IPS-20b (cell line): ENCODE results near the gene WHRN.
A peak's percentile ranks its signal among the peaks of the same experiment; 100 is the strongest.

ENCODE experiments used
- H3K27ac ChIP-seq: one replicate; pipeline ENCODE4 v1.5.1; 2013; ENCODE audit warnings: low read length
- H3K27me3 ChIP-seq: 2 replicates; pipeline ENCODE4 v1.6.1; 2013; ENCODE audit warnings: mild to moderate bottlenecking, low read length, inconsistent platforms; ENCODE audit not compliant: insufficient read depth
- H3K36me3 ChIP-seq: 2 replicates; pipeline ENCODE4 v1.6.1; 2013; ENCODE audit warnings: low read depth, mild to moderate bottlenecking, inconsistent platforms, low read length, moderate library complexity; ENCODE audit not compliant: insufficient read depth
- H3K4me1 ChIP-seq: 2 replicates; pipeline ENCODE4 v1.6.1; 2013; ENCODE audit warnings: mild to moderate bottlenecking, control low read depth, inconsistent platforms, low read length, moderate library complexity; ENCODE audit not compliant: insufficient read depth
- H3K4me3 ChIP-seq: 2 replicates; pipeline ENCODE4 v1.5.1; 2013; ENCODE audit warnings: mild to moderate bottlenecking, low read length, inconsistent platforms
- H3K9ac ChIP-seq: 2 replicates; pipeline ENCODE4 v1.6.1; 2013; ENCODE audit warnings: low read depth, mild to moderate bottlenecking, inconsistent platforms, low read length, moderate library complexity
- H3K9me3 ChIP-seq: 2 replicates; pipeline ENCODE4 v1.6.1; 2013; ENCODE audit warnings: mild to moderate bottlenecking, low read depth, low read length, inconsistent platforms; ENCODE audit not compliant: insufficient read depth

The WHRN gene

DNA sequence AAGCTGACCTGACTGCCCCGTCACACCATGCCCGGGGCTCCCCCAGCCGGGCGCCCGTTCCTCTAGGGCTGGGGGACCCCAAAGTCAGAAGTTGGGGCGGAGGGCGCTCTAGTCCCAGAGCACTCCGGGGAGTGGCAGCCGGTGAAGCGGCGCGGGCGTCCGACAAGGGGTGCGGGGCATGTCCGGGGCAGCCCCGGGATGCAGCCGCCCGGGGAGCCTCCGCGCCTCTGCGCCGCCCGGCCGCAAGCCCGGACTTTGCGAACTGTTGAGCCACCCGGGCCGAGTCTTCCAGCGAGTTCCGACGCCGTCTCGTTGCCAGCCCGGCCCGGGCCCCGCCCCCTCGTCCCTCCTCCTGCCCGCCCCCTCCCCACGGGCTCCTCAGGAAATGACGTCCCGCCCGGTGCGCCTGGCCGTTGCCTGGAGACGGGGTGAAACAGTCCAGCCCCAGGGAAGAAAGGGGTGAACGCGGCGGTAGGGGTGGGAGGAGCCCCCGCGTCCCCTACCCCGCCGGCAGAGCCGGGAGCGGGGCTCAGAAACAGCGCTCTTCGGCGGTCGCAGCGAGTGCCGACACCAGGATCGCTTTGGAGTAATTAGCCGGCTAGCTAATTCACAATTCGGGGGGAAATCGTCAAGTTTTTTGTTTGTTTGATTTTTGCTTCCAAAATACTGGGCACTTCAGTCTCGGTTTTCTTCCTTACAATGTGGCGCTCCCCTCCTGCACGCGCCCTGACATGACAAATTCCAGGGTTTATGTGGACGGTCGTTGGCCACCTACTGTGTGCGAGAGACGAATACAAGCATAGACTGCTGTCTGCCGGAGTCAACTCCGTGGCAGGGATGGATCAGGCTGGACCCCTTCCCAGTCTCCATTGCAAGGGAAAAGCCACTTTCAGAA is at the start of gene WHRN:
Gene WHRN (minus strand): TSS at position 287 of the 895 bp plus-strand sequence. CDS start 672 bp downstream, outside the sequence.
- Histone ChIP-seq H3K4me3 (peak within 1 kb of the TSS; percentile 90), H3K9ac (peak within 1 kb of the TSS; percentile 70), H3K9me3 (no peaks in the 10 kb centered on the region), H3K27me3 (peaks cover 27% of the 10 kb centered on the region), H3K4me1 (peaks cover 29% of the 10 kb centered on the region), H3K27ac (no peak within 1 kb of the TSS), H3K36me3 (no peaks in the 10 kb centered on the region)

DNA sequence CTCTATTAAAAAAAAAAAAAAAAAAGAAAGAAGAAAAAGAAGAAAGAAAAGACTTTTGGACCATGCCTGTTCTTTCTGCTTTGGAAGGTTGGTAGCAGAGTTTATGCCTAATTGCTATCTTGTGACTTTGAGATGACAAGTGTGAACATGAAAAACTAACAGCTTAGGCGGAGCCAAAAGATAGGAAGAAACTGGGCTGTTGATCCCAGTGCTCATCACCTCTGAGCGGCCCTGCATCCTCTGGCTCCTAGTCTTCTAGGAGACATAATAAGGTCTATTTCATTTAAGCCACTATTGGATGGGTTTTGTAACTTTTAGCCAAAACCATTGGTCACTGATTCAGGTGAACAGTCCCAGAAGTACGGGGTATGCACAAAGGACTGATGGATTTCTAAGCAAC is 47.9 kb upstream of the WHRN start:
- Histone ChIP-seq H3K9ac (no peak overlapping the region), H3K4me3 (no peak overlapping the region), H3K36me3 (no peaks in the 10 kb centered on the region), H3K27me3 (no peaks in the 10 kb centered on the region), H3K4me1 (no peaks in the 10 kb centered on the region), H3K9me3 (no peaks in the 10 kb centered on the region), H3K27ac (no peak overlapping the region)

DNA sequence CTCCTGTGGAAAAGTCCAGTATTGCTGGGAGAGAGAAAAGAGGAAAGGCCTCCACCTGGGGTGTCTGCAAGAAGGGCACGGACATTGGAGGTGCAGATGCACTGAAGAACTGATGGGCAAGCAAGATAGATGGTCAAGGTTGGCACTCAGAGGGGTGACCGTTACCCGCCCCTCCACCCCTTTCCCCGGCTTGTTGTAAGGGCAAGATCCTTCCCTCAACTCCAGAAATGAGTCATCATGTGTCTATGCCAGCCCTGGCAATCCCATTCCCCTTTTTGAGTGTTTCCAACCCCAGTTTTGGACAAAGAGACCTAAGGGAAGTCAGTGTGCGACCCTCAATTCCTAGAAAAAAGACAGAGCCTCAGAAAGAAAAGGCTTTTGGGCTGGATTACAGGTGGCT is 47.4 kb upstream of the WHRN start:
- Histone ChIP-seq H3K9me3 (no peaks in the 10 kb centered on the region), H3K27ac (no peak overlapping the region)

DNA sequence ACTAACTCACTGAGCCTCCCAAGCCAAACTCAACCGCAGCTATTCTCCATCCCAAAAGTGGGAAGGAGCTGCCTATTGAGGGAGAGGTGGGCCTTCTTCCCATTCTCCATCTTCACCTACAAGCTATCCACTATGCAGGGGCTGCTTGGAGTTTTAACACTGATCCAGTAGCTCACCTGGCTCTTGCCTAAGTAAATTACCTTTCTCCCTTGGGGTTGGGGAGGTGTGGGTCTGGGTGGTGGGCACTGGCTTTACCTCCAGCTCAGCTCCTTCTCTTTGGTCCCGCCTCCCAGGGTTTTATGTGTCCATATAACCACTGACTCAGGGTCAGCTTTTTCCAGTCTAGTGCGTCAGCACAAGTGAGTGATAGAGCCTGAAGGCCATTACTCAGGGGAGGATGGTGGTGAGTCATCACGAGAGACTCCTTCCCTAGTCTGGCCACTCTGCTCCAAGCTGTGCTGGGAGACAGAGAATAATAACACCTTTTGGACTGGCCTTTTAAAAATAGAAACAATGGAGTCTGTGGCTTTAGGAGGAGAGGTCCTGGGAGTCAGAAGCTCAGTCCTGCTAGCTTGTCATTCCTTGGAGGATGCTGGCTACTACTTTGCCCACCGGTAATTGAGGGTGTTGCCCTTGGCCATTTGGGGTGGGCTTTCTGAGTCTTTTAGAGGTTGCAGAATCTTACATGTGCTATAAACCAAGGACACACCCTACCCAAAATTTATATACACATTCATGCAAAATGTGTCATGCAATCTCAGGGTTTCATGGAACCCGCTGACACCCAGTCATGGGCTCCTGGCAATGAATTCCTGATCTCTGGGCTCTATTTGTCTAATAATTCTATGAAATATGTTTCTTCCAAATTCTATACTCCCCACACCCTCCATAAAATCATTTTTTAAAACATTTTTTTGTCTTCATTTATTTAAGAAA is 46.7 kb upstream of the WHRN start:
- no peaks in the 10 kb centered on the region for H3K36me3 ChIP-seq
- no peak overlapping the region for H3K9ac ChIP-seq
- H3K4me3 ChIP-seq = no peak overlapping the region
- 0 out of 2 replicates have a peak, but pooled peaks cover 5% of the 10 kb centered on the region for H3K27me3 ChIP-seq
- H3K9me3 ChIP-seq = no peaks in the 10 kb centered on the region
- no peak overlapping the region for H3K27ac ChIP-seq
- H3K4me1 ChIP-seq = no peaks in the 10 kb centered on the region

More for the DNA sequence above, 47.4 kb upstream of the WHRN start:
- Histone ChIP-seq H3K9ac (no peak overlapping the region), H3K4me3 (no peak overlapping the region), H3K4me1 (no peaks in the 10 kb centered on the region), H3K36me3 (no peaks in the 10 kb centered on the region), H3K27me3 (0 out of 2 replicates have a peak, but pooled peaks cover under 1% of the 10 kb centered on the region)

DNA sequence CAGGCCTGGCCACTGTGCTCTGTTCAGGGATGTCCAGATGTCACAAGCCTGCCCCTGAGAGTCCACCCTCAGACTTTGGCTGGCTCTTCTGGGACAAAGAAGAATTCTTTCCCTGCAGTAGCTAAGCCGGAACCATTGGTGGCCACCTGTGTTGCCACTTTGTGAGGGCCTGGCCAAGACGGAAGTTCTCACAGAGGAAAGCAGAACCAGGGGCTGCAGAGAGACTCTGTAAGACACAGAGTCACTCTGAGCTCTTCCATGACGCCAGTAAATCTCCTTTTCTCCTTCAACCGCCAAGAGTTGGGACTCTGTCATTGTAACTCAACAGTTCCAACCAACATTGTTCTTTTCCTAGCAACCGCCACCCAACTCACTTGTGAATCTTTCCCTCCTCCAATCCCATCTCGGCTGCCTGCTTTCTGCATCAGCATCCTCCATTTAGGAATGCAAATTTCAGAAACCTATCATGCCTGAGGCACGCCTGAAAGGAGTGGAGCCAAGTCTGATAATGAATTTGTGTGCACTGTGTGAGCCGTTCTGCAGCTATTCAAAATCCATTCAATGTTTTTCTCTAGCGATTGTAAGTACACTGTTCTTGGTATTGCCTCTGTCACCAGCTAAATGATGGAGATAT is 44.5 kb upstream of the WHRN start:
- peaks cover 10% of the 10 kb centered on the region; the same call in 1 of the 2 replicates for H3K27me3 ChIP-seq
- no peak overlapping the region for H3K4me3 ChIP-seq
- H3K9ac ChIP-seq = no peak overlapping the region
- H3K4me1 ChIP-seq = no peaks in the 10 kb centered on the region
- H3K36me3 ChIP-seq = no peaks in the 10 kb centered on the region
- H3K9me3 ChIP-seq = no peaks in the 10 kb centered on the region
- H3K27ac ChIP-seq = no peak overlapping the region

DNA sequence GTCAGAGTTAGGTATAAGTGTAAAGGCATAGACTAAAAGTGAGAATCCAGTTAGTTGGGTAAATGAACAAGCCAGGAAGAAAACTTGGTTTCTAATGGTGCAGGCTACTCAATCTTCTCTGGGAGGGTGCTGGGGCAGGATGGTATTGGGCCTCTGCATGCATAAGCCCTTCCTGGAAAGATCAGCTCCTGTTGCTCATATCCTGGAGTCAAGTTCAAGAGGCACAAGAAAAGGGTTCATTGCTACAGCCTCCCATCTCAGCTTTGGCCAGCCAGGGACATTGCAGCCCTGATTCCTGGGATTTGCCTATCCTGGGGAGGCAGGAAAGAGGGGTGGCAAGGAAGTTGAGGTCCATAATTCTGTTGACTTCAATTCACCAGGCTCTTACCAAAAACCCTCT is 41.6 kb upstream of the WHRN start:
- Histone ChIP-seq H3K4me1 (no peaks in the 10 kb centered on the region), H3K27me3 (peaks cover 10% of the 10 kb centered on the region; the same call in 1 of the 2 replicates), H3K9ac (no peak overlapping the region), H3K9me3 (no peaks in the 10 kb centered on the region), H3K4me3 (no peak overlapping the region), H3K36me3 (no peaks in the 10 kb centered on the region), H3K27ac (no peak overlapping the region)

DNA sequence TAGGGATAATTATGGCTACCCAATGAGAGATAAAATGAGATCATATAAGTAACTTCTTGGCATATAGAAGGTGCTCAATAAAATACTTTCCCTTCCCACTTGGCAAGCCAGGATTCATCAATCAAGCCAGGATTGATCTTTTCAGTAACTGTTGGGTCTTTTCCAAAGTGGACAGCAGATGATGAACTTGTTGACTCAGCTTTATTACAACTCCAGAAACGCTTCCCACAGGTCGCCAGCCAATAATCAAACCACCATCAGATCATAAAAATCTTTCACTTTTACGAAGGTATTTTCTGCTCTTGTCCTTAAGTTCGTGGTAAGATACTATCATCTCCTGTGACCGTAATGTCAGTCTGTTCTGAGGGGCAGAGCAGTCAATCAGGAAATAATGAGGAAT is 39.8 kb upstream of the WHRN start:
- no peak overlapping the region for H3K27ac ChIP-seq
- H3K9ac ChIP-seq = no peak overlapping the region
- H3K4me1 ChIP-seq = no peaks in the 10 kb centered on the region
- no peaks in the 10 kb centered on the region for H3K36me3 ChIP-seq
- peaks cover 10% of the 10 kb centered on the region; the same call in 1 of the 2 replicates for H3K27me3 ChIP-seq
- no peak overlapping the region for H3K4me3 ChIP-seq
- H3K9me3 ChIP-seq = no peaks in the 10 kb centered on the region

DNA sequence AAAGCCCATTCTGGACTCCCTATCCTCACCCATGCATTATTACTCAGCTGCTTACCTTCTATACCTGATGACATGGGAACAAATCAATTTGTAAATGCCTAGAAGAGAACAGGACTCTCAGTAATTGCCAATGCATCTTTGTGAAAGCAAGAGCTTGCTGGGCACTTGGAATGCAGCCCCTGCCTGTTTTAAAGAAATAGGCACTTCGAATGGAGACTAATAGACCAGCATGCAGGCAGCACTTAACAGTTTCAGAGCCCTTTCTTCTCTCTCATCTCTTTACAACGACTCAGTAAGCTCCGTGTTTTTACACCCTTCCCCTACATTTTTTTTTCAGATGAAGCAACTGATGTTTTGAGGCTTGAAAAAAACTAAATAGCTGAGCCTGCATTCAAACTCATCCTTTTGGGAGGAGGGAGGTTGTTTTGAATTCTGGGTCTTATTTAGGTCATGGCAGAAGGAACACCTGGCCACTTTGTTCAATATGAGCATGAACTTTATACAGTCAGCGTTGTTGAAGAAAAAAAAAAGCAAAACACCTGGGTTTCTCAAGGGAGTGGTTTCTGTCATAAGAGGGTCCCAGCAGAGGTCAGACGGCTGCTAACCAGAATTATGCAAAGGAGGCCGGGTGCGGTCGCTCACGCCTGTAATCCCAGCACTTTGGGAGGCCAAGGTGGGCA is 34.6 kb upstream of the WHRN start:
- Histone ChIP-seq H3K4me1 (peaks cover 4% of the 10 kb centered on the region; the same call in 1 of the 2 replicates), H3K9me3 (no peaks in the 10 kb centered on the region), H3K9ac (no peak overlapping the region), H3K4me3 (no peak overlapping the region), H3K36me3 (no peaks in the 10 kb centered on the region), H3K27ac (no peak overlapping the region), H3K27me3 (no peaks in the 10 kb centered on the region)

DNA sequence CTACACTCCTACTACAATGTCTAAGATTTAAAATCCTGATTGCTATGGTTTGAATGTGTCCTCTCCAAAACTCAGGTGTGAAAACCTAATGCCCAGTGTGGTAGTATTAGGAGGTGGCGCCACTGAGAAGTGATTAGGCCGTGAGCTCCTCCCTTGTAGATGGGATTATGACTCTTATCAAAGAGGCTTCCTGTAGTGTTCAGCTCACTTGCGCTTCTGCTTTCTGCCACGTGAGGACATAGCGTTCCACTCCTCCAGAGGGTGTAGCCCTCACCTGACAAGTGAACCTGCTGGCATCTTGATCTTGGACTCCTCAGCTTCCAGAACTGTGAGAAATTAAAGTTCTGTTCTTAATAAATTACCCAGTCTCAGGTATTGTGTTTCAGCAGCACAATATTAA is 33.0 kb upstream of the WHRN start:
- Histone ChIP-seq H3K9ac (no peak overlapping the region), H3K9me3 (no peaks in the 10 kb centered on the region), H3K36me3 (no peaks in the 10 kb centered on the region), H3K4me3 (no peak overlapping the region), H3K27ac (no peak overlapping the region), H3K4me1 (peaks cover 4% of the 10 kb centered on the region; the same call in 1 of the 2 replicates), H3K27me3 (no peaks in the 10 kb centered on the region)

DNA sequence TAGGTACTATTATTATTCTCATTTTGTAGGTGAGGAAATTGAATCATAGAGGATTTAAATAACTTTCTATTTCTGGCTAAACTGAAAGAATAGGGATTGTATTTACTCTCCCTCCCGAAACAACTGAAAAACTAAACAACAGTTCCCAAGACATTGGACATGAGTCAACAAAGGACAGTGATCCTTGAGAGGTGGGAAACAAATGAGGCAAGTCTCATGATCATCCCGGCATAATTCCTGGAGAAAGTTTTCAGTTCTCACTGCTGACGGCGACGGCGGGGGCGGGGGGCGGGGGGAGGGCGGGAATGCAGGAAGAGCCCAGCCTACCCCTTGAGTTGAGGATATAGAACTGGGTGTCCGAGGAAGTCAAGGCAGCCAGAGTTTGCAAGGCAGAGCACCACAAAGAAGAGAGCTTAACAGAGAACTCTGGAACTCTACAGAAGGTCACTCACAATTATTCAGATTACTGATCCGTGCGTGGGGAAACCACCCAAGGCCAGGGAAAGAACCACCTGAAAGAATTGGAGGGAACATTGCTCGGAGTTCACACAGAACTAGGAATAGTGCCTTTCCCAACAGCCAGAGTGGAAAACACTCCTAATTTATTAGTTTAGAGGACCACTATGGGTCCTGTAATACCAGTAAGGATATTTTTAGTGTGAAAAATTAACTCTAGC is 27.4 kb upstream of the WHRN start:
- H3K4me1 ChIP-seq = peaks cover 3% of the 10 kb centered on the region; the same call in 1 of the 2 replicates
- H3K9me3 ChIP-seq = no peaks in the 10 kb centered on the region
- no peaks in the 10 kb centered on the region for H3K36me3 ChIP-seq
- no peak overlapping the region for H3K9ac ChIP-seq
- H3K27me3 ChIP-seq = no peaks in the 10 kb centered on the region
- no peak overlapping the region for H3K4me3 ChIP-seq
- H3K27ac ChIP-seq = no peak overlapping the region
